Measurements from ENCODE around the gene RPS27. TPM values are rescaled to one million over a fixed set of nuclear protein-coding genes. Genes with fewer than 3 reads are reported as not detected.

Gene RPS27
- total and polyA plus RNA-seq, 4 donors, result 1,406 to 25,693 (median 7,503) TPM

DNA sequence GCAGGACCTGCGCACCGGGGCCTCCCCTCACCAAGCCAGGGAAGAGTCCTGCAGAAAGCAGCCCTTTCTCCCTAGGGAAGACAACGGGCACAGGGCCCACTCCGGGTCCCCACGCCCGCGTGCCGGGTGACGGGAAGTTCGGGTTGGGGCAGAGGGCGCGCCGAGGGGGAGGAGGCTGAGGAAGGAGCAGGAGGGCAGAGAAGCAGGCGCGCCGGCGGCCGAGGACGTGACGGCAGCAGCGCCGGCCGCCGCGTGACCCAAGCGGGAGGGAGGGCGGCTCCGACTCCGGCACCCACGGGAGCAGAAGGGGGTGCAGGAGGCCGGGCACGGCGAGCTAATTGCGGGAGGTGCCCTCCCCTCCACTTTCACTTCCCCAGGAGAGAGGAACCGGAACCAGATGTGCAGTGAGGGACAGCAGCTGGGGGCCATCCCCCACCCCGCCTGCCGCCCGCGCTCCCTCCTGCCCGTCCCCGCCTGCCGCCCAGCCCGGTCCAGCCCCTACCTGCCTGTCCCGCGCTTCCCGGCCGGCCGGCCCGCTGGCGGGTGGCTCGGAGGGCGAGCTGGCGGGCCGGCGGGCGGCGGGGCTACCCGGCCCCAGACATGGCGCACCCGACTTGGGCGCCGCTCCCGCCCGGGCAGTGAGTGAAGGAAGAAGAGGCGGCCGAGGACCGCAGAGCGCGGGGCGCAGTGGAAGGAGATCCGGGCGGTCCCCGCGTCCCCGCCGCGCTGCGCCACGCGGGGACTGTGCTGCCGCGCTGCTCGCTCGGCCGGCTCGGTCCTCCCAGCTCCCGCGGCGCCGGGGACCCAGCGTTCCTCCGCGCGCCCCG is 44.6 kb upstream of the RPS27 start:
- 0 to 1% methylated on average over 44 to 95 of the region's 95 CpGs for WGBS, 2 donors
- peaks cover 2 to 7% of the 10 kb centered on the region in 2 donors for H3K36me3 ChIP-seq (ENCODE audit: control insufficient read depth in 1 of 2, insufficient read depth in 2 of 2, low read length in 1 of 2)
- no peaks in the 10 kb centered on the region for H3K9me3 ChIP-seq (ENCODE audit: control insufficient read depth, low read length)
- H3K4me1 ChIP-seq (ENCODE audit: control insufficient read depth in 1 of 2, insufficient read depth in 2 of 2, low read length in 2 of 2), result no peaks in the 10 kb centered on the region
- intact Hi-C loops (cut with DNase I), result loop anchor here (1.0 to 5.0 kb wide), 4 partner anchors 23 to 149 kb away; no protein-coding TSS in a partner anchor
- DNase-seq (peak; percentile 95 to 96), ATAC-seq (ENCODE audit: low FRiP score) (peak; percentile 91)
- peak overlapping the region; percentile 47 to 76 for H3K27ac ChIP-seq (ENCODE audit: low read depth in 1 of 2, low read length in 2 of 2)
- H3K27me3 ChIP-seq (ENCODE audit: control insufficient read depth in 1 of 2, insufficient read depth in 2 of 2, low read length in 1 of 2), result no peaks in the 10 kb centered on the region
- peak overlapping the region; percentile 93 to 97 for H3K4me3 ChIP-seq (ENCODE audit: low read length in 2 of 2)

DNA sequence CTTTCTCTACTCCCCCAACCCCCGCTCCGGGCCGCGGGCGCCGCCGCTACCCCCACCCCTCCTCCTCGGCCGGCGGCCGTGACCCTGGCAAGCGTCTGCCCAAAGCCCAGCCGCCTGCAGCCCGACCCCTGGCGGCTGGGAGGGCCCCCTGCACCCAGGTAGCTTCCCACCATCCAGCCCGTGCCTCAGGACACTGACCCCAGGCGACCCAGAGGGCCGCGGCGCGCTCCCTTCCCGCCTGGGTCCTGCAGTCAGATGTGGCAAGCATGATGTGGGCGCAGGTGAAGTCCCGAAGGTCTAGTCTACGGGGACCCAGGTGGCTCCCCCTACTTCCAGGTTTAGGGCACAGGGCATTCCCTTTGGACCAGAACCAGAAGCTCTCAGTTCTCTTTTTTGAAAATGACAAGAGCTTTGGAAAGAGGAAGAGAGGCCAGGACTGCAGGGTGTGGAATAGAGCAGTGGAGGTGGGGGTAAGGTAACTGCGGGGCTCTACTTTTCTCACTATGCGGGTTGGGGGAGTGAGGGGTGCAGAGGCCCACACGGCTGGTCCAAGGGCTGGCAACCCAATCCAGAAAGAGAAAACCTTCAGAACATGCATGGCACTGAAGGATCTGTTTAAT is 43.8 kb upstream of the RPS27 start, which contains the start of gene DENND4B:
Gene DENND4B (minus strand): TSS at position 97 of the 620 bp plus-strand sequence. CDS start 2,344 bp downstream, outside the sequence.
- DNase-seq (peak; percentile 92 to 94), ATAC-seq (ENCODE audit: low FRiP score) (peak; percentile 92)
- intact Hi-C loops (cut with DNase I), result loop anchor here (2.0 to 5.0 kb wide), 3 partner anchors 36 to 149 kb away; no protein-coding TSS in a partner anchor
- Histone ChIP-seq H3K27me3 (ENCODE audit: control insufficient read depth in 1 of 2, insufficient read depth in 2 of 2, low read length in 1 of 2) (no peaks in the 10 kb centered on the region), H3K4me3 (ENCODE audit: low read length in 2 of 2) (peak within 1 kb of the TSS; percentile 93 to 97), H3K27ac (ENCODE audit: low read depth in 1 of 2, low read length in 2 of 2) (peak within 1 kb of the TSS; percentile 47 to 76), H3K36me3 (ENCODE audit: control insufficient read depth in 1 of 2, insufficient read depth in 2 of 2, low read length in 1 of 2) (peaks cover 7 to 9% of the 10 kb centered on the region in 2 donors), H3K9me3 (ENCODE audit: control insufficient read depth, low read length) (no peaks in the 10 kb centered on the region), H3K4me1 (ENCODE audit: control insufficient read depth in 1 of 2, insufficient read depth in 2 of 2, low read length in 2 of 2) (no peaks in the 10 kb centered on the region)
- WGBS, 2 donors, result 8% methylated on average over 26 to 28 of the region's 28 CpGs

DNA sequence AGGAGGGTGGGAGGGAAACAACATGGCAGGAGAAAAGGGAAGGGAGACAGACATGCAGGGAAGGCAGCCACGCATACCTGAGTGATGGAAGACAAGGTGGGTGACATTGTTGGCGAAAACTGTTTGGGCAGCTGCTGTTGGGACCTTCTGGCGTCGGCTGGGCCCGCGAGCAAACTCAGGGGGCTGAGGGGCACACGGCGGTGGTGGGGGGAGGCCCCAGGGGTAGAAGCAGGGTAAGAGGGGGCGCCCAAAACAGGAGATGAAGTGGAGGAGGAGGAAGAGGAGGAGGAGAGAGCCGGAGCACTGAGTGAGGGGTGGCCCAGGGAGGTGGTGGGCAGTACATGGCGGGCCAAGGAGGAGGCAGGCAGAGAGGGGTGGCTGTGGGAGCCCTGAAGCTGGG is 39.4 kb upstream of the RPS27 start:
- no peak for DNase-seq
- Histone ChIP-seq H3K27me3 (ENCODE audit: control insufficient read depth in 1 of 2, insufficient read depth in 2 of 2, low read length in 1 of 2) (no peaks in the 10 kb centered on the region), H3K27ac (ENCODE audit: low read depth in 1 of 2, low read length in 2 of 2) (no peak overlapping the region), H3K4me3 (ENCODE audit: low read length in 2 of 2) (no peak overlapping the region), H3K36me3 (ENCODE audit: control insufficient read depth in 1 of 2, insufficient read depth in 2 of 2, low read length in 1 of 2) (peaks cover 7 to 10% of the 10 kb centered on the region in 2 donors), H3K4me1 (ENCODE audit: control insufficient read depth in 1 of 2, insufficient read depth in 2 of 2, low read length in 2 of 2) (no peaks in the 10 kb centered on the region), H3K9me3 (ENCODE audit: control insufficient read depth, low read length) (no peaks in the 10 kb centered on the region)
- intact Hi-C loops (cut with DNase I), result no loop called here
- no peak for ATAC-seq (ENCODE audit: low FRiP score)
- WGBS, 2 donors, result 91% methylated on average over 11 of the region's 11 CpGs

DNA sequence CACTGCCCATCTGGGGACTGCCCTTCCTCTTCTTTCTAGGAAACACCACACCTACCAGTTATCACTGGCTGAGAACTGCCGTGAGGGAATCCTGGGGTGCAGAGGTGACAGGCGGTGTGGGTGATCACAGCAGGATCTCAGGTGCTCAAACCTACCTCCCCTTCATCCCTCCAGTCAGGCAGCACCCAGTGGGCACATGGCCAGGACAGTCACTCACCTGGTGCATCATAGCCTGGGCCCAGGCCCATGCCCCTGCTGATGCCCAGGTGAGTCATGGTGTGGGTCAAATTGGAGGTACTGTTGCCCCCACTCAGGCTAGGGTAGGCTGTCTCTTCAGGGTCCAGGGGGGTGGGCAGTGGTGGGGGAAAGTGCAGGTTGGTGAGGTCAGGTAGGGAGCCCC is 38.8 kb upstream of the RPS27 start:
- Histone ChIP-seq H3K27me3 (ENCODE audit: control insufficient read depth in 1 of 2, insufficient read depth in 2 of 2, low read length in 1 of 2) (no peaks in the 10 kb centered on the region), H3K4me3 (ENCODE audit: low read length in 2 of 2) (no peak overlapping the region), H3K27ac (ENCODE audit: low read depth in 1 of 2, low read length in 2 of 2) (no peak overlapping the region), H3K4me1 (ENCODE audit: control insufficient read depth in 1 of 2, insufficient read depth in 2 of 2, low read length in 2 of 2) (no peaks in the 10 kb centered on the region), H3K36me3 (ENCODE audit: control insufficient read depth in 1 of 2, insufficient read depth in 2 of 2, low read length in 1 of 2) (peaks cover 7 to 10% of the 10 kb centered on the region in 2 donors), H3K9me3 (ENCODE audit: control insufficient read depth, low read length) (no peaks in the 10 kb centered on the region)
- intact Hi-C loops (cut with DNase I), result no loop called here
- DNase-seq (no peak), ATAC-seq (ENCODE audit: low FRiP score) (no peak)
- WGBS, 2 donors, result 89 to 92% methylated on average over 2 of the region's 2 CpGs

- no peak for DNase-seq
- Histone ChIP-seq H3K9me3 (ENCODE audit: control insufficient read depth, low read length) (no peaks in the 10 kb centered on the region), H3K27me3 (ENCODE audit: control insufficient read depth in 1 of 2, insufficient read depth in 2 of 2, low read length in 1 of 2) (no peaks in the 10 kb centered on the region), H3K4me1 (ENCODE audit: control insufficient read depth in 1 of 2, insufficient read depth in 2 of 2, low read length in 2 of 2) (no peaks in the 10 kb centered on the region), H3K27ac (ENCODE audit: low read depth in 1 of 2, low read length in 2 of 2) (no peak overlapping the region), H3K4me3 (ENCODE audit: low read length in 2 of 2) (no peak overlapping the region), H3K36me3 (ENCODE audit: control insufficient read depth in 1 of 2, insufficient read depth in 2 of 2, low read length in 1 of 2) (peaks cover 0 to 9% of the 10 kb centered on the region in 2 donors)
- 69 to 74% methylated on average over 4 of the region's 4 CpGs for WGBS, 2 donors
- intact Hi-C loops (cut with DNase I), result no loop called here
- no peak for ATAC-seq (ENCODE audit: low FRiP score)
These were observed 36.6 kb upstream of the RPS27 start for GRCh38 chr1:153953859-153954365.

- intact Hi-C loops (cut with DNase I), result no loop called here
- peaks cover 0 to 9% of the 10 kb centered on the region in 2 donors for H3K36me3 ChIP-seq (ENCODE audit: control insufficient read depth in 1 of 2, insufficient read depth in 2 of 2, low read length in 1 of 2)
These were observed 35.7 kb upstream of the RPS27 start for GRCh38 chr1:153954826-153955225.

DNA sequence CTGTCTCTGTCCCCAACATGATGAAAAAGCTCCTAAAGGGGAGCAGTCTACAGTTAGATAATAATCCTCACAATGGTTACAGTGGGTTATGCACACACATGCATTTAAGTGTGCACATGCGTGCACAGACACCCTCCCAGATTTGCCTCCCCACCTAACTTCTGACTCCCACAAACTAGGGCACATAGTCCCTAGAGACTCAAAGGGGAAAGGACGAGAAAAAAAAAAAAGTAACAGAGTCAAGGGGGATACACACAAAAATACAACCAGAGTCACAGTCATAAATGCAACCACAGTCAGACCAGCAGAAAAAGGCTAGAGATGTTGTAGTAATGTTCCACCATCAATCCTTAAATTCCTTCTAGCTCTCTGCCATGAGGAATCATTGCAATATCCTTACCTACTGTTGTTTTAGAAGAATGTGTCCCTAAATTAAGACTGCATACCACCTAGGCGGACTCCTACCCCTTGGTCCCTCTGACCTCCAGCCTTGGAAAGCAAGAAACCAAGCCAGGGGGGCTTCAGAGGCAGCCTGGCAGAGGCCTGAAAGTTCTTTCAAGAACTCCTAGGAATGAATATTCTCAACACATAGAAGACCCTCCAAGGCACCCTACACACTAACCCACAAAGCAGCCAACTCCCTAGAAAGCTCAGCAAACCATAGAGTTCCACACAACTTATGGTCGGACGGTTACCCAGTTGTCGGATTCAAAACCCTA is 33.4 kb upstream of the RPS27 start:
- intact Hi-C loops (cut with DNase I), result no loop called here
- Histone ChIP-seq H3K4me1 (ENCODE audit: control insufficient read depth in 1 of 2, insufficient read depth in 2 of 2, low read length in 2 of 2) (peaks cover 0 to 2% of the 10 kb centered on the region in 2 donors), H3K4me3 (ENCODE audit: low read length in 2 of 2) (peak overlapping the region; percentile 68 to 89), H3K36me3 (ENCODE audit: control insufficient read depth in 1 of 2, insufficient read depth in 2 of 2, low read length in 1 of 2) (peaks cover 0 to 3% of the 10 kb centered on the region in 2 donors), H3K9me3 (ENCODE audit: control insufficient read depth, low read length) (no peaks in the 10 kb centered on the region), H3K27ac (ENCODE audit: low read depth in 1 of 2, low read length in 2 of 2) (no peak overlapping the region), H3K27me3 (ENCODE audit: control insufficient read depth in 1 of 2, insufficient read depth in 2 of 2, low read length in 1 of 2) (no peaks in the 10 kb centered on the region)
- WGBS, 2 donors, result 18 to 22% methylated on average over 6 of the region's 6 CpGs
- ATAC-seq (ENCODE audit: low FRiP score) (no peak), DNase-seq (no peak)

More at GRCh38 chr1:153954826-153955225, 35.7 kb upstream of the RPS27 start:
- WGBS, 2 donors, result 89 to 92% methylated on average over 10 of the region's 10 CpGs
- ATAC-seq (ENCODE audit: low FRiP score) (no peak), DNase-seq (no peak)
- H3K9me3 ChIP-seq (ENCODE audit: control insufficient read depth, low read length), result no peaks in the 10 kb centered on the region
- H3K27ac ChIP-seq (ENCODE audit: low read depth in 1 of 2, low read length in 2 of 2), result no peak overlapping the region
- no peaks in the 10 kb centered on the region for H3K4me1 ChIP-seq (ENCODE audit: control insufficient read depth in 1 of 2, insufficient read depth in 2 of 2, low read length in 2 of 2)
- H3K4me3 ChIP-seq (ENCODE audit: low read length in 2 of 2), result no peak overlapping the region
- H3K27me3 ChIP-seq (ENCODE audit: control insufficient read depth in 1 of 2, insufficient read depth in 2 of 2, low read length in 1 of 2), result no peaks in the 10 kb centered on the region

DNA sequence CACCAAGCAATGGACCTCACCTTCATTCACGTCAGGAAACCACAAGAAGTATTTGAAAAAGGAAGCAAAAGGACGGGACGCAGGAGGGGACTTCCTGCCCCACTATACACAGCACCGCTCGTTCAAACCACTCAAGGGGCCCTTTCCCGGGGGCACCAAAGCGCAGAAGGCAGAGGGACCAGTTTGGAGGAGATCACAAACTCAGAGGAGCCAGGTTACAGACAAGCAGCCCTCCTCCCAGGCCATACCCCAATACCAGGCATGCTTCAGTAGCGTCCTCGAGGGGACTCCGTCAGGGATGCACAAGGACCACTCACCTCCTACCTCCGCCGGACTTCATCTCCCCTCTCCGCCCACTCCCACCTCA is 32.8 kb upstream of the RPS27 start:
- no peak overlapping the region for H3K27ac ChIP-seq (ENCODE audit: low read depth in 1 of 2, low read length in 2 of 2)
- peak overlapping the region; percentile 68 to 89 for H3K4me3 ChIP-seq (ENCODE audit: low read length in 2 of 2)
- intact Hi-C loops (cut with DNase I), result no loop called here
- H3K27me3 ChIP-seq (ENCODE audit: control insufficient read depth in 1 of 2, insufficient read depth in 2 of 2, low read length in 1 of 2), result no peaks in the 10 kb centered on the region
- H3K9me3 ChIP-seq (ENCODE audit: control insufficient read depth, low read length), result no peaks in the 10 kb centered on the region
- DNase-seq (no peak), ATAC-seq (ENCODE audit: low FRiP score) (peak; percentile 4)
- H3K4me1 ChIP-seq (ENCODE audit: control insufficient read depth in 1 of 2, insufficient read depth in 2 of 2, low read length in 2 of 2), result peaks cover 0 to 2% of the 10 kb centered on the region in 2 donors
- peaks cover 0 to 3% of the 10 kb centered on the region in 2 donors for H3K36me3 ChIP-seq (ENCODE audit: control insufficient read depth in 1 of 2, insufficient read depth in 2 of 2, low read length in 1 of 2)
- 0% methylated on average over 13 of the region's 13 CpGs for WGBS, 2 donors
